Esophagus muscularis mucosa (tissue), 4 donors: Measurements from ENCODE around the gene RAB3GAP2.

Experiments
- EP300 ChIP-seq: sonication (generic); formaldehyde crosslinking; IDR thresholded peaks from one replicate; pipeline ENCODE4 v1.6.1; 2017; ENCODE audit warnings: antibody characterized with exemption
- POLR2A ChIP-seq: fragments of 450-650 bp; IDR thresholded peaks from one replicate; pipeline ENCODE4 v1.6.1; 2017; ENCODE audit warnings: antibody characterized with exemption, moderate library complexity, mild to moderate bottlenecking, low read depth
- TF ChIP-seq, protein P1 (sequence below), 3 experiments: fragments of 200-600 bp in 2 of 3; fragments of 450-650 bp in 1 of 3; sonication (generic) in 2 of 3; IDR thresholded peaks; one replicate each; pipeline ENCODE4 v1.5.1; 2017 to 2019; ENCODE audit warnings: antibody characterized with exemption in 3 of 3, mild to moderate bottlenecking in 2 of 3, moderate library complexity in 1 of 3

DNA sequence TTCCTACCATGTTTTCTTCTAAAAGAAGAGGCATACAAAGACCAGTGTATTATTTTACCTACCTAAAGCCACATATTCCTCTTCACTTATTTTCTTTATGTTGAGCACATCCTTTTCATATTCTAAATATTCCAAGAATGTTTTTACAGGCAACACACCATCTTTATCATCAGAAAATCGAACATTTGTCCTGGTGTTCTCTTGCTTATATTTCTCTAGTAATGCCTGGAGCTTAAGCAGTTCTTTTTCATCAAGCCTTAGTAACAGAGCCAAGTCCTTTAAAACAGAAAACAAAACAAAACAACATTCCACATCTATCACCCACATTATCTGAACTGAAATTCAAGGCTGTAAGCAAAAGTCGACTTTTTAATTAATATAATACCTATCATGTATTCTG lies 89.6 kb downstream of the RAB3GAP2 start:
- TF ChIP-seq, protein P1, sequence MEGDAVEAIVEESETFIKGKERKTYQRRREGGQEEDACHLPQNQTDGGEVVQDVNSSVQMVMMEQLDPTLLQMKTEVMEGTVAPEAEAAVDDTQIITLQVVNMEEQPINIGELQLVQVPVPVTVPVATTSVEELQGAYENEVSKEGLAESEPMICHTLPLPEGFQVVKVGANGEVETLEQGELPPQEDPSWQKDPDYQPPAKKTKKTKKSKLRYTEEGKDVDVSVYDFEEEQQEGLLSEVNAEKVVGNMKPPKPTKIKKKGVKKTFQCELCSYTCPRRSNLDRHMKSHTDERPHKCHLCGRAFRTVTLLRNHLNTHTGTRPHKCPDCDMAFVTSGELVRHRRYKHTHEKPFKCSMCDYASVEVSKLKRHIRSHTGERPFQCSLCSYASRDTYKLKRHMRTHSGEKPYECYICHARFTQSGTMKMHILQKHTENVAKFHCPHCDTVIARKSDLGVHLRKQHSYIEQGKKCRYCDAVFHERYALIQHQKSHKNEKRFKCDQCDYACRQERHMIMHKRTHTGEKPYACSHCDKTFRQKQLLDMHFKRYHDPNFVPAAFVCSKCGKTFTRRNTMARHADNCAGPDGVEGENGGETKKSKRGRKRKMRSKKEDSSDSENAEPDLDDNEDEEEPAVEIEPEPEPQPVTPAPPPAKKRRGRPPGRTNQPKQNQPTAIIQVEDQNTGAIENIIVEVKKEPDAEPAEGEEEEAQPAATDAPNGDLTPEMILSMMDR (IDR thresholded peaks at IDR 0.05) = no peak
- TF ChIP-seq EP300 (no peak), POLR2A (no peak)
